HG02642 (cell line): Measurements from ENCODE around the gene TBK1.
"Not testable (repeated sequence)": the region's sequence is repeated elsewhere in the genome, so short reads cannot be mapped to it uniquely, and the experiment has no call there.

Experiments
- ATAC-seq: cut with Tn5 transposase; IDR thresholded peaks from one replicate; pipeline ENCODE4 v1.9.1; 2021; ENCODE audit warnings: mild to moderate bottlenecking; ENCODE audit not compliant: unreplicated experiment, poor library complexity

Gene TBK1

GRCh38 chr12:64493513-64493912 lies 41.6 kb downstream of the TBK1 start:
- ATAC-seq, result no peak

GRCh38 chr12:64494998-64495729 lies 43.2 kb downstream of the TBK1 start:
- no peak for ATAC-seq

- ATAC-seq, result no peak
Observed at GRCh38 chr12:64496839-64497400, 45.0 kb downstream of the TBK1 start.

GRCh38 chr12:64497484-64497883 lies 45.6 kb downstream of the TBK1 start:
- no peak for ATAC-seq

DNA sequence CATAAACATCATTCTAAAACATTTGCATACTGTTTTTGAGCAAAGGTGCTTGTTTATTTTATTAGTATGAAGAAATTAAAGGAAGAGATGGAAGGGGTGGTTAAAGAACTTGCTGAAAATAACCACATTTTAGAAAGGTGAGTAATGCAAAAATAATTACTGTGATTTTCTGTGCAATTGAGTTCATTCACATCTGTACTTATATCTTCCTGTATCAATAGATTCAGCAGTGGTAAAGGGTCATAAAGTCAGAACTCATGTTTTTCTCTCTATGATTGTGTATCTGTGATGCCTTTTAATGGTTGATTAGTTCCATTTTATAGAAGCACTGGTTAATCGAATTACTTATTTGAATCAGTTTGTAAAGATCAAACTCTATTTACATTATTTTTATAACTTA lies 46.0 kb downstream of the TBK1 start:
- no peak for ATAC-seq

DNA sequence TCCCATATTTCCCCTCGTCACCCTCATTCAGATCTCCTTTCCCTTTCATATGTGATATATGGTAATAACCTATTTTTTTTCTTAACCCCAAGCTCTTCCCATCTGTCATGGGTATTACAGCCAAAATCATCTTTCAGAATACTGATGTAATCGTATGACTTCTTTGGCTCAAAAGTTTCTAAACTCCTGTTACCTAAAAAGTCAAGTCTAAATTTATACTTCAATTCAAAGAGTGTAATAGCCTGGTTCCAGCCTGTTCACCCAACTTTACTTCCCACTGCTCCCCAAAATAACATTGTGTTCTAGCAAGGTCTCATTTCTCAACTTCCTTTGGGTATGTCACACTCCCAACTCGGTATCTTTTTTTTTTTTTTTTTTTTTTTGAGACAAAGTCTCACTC lies 48.5 kb downstream of the TBK1 start:
- ATAC-seq, result no peak

DNA sequence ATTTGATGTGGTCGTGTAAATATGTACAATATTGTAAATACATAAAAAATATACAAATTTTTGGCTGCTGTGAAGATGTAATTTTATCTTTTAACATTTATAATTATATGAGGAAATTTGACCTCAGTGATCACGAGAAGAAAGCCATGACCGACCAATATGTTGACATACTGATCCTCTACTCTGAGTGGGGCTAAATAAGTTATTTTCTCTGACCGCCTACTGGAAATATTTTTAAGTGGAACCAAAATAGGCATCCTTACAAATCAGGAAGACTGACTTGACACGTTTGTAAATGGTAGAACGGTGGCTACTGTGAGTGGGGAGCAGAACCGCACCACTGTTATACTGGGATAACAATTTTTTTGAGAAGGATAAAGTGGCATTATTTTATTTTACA lies 49.6 kb downstream of the TBK1 start:
- no peak for ATAC-seq

DNA sequence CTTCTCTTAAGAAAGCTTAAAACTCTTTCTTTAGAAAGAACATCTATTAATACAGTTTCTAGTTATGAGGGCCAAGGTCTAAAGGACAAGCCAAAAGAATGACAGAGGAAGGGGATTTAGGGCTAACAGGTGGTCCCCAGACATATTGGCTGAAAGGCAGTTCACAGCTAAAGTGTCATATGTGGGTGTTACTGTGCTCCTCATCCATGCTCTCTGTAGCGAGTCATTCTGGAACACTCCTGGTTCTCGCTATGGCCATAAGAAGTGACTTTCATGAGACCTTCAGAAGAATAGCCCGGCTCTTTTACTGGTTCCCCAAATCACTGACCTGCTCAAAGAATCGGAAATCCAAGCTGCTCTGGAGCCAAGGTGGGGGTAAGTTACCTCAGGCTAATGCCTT lies 55.0 kb downstream of the TBK1 start:
- no peak for ATAC-seq

DNA sequence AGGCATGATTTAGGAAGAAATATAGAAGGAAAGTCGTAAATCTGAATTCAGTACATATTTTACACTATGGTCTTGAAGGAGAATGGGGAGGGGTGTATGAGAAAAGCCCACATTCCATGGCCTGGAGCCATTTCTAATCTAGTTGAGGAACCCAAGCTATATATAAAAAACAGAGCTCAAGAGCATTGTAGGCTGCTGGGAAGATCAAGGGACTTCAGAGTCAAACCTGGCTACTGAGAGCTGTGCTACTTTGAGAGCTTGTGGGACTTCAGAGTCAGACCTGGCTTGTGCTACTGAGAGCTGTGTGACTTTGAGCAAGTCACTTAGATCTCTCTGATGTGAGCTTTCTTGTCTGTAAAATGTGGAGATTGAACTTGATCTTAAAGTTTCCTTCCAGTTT lies 58.7 kb downstream of the TBK1 start:
- ATAC-seq, result no peak

DNA sequence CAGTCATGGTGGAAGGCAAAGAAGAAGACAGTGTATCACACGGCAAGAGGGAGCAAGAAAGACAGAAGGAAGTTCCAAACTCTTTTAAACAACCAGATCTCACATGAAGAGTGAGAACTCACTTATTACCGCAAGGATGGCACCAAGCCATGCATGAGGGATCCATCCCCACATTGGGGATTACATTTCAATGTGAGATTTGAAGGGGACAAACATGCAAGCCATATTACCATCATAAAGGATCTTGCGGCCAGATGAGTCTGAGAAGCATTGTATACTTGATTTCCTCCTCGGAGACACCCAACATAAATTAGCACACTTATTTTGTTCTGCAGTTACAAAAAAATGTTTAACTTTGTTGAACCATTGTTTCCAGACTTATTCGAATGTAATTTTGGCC lies 66.5 kb downstream of the TBK1 start:
- ATAC-seq, result no peak

DNA sequence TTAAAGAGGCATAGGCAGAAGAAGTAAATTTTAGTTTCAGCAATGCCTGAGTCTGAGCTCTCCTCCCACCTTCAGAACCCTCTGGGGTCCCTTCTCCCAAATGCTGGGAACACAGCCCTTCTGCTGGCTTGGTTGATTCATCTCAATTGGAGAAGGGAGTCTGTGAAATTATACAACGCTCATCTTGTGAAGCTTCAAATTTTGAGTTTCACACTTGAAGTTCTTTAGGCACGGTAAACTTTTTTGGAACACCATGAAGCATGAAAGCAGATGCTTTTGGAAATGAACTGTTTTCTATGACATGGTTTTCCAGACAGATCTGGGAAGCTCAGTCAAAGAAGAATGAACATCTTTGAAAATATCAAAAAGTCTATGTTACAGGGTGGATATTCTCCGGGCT lies 69.9 kb downstream of the TBK1 start:
- ATAC-seq, result no peak

DNA sequence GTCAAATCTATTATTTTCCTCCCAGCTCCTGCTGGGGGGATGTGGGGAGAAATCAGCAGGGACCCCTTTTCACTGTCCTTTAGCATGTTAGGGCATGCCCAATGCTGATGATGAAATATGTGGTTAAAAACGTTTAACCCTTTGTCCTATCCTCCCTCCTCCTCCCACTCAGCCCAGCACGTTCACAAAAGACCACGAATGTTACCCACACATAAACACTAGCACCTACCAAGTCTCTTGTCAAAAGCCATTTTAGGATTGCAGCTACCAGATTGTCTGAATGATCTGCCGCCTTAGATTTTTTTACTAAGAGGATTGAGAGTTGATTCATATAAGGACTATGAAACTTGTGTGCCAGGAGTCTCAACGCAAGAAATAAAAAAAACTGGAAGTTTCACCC lies 70.4 kb downstream of the TBK1 start:
- no peak for ATAC-seq

DNA sequence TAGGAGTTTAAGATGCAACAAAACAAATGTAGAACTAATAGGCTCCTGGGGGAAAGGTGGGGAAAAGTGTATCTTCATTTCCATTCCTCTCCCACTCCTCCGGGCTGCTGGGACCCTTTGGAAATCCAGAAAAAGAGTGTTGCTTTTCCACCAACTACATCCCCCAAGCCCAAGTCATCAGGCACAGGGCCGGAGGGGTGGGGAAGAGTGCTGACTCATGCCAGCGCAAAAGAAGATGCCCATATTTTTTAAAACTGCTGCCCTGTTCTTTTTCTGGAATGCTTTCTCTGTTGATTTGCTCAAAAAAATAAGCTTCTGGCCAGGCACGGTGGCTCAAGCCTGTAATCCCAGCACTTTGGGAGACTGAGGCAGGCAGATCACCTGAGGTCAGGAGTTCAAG lies 70.9 kb downstream of the TBK1 start:
- ATAC-seq, result no peak

- not testable (repeated sequence) for ATAC-seq
Observed at GRCh38 chr12:64523565-64524444, 71.9 kb downstream of the TBK1 start.

GRCh38 chr12:64525461-64526160 lies 73.7 kb downstream of the TBK1 start:
- no peak for ATAC-seq

DNA sequence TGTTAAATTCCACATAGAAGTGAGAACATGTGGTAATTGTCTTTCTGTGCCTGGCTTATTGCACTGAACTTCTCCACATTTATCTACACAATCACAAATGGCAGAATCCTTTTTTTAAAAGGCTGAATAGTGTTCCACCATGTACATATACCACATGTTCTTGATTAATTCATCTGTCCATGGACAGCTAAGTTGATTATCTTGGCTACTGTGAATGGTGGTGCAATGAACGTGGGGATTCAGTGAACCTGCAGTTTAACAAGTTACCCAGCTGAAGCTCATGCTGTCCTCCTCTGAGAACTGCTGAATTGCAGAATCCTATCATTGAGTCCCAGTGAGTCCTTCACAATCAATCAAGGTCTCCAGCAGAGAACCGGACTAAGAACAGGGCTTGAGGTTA lies 74.9 kb downstream of the TBK1 start:
- ATAC-seq, result no peak

DNA sequence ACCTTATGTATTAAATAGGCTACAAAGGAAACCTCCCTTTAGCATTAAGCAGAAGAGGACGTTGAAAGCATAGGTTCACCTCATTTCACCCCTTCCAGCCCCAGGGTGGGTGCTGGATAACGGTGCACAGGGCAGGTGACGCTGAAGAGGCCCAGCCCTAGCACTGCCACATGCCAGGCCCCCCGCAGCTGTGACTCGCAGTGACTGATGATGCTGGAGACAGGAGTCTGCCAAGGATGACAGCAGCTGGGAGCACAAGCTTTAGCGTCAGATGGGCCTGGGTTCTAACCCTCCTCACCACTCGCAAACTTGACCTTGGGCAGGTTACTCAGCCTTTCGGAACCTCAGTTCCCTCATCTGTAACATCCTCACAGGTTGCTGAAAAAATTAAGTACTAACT lies 76.7 kb downstream of the TBK1 start:
- ATAC-seq, result no peak

DNA sequence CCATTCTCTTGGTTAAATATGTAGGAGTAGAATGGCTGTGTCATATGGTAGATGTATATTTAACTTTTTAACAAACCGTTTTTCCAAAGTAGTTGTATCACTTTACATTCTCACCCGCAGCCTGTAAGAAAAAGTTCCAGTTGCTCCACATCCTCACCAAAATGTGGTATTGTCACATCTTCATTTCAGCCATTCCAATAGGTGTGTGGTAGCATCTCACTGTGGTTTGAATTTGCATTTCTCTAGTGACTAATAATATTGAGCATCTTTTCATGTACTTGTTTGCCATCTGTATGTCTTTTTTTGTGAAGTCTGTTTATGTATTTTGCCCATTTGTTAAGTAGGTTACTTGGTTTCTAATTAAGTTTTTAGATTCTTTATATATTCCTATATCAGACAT lies 78.6 kb downstream of the TBK1 start:
- no peak for ATAC-seq

- no peak for ATAC-seq
Observed at GRCh38 chr12:64531665-64532334, 79.9 kb downstream of the TBK1 start.

GRCh38 chr12:64532734-64533351 lies 80.9 kb downstream of the TBK1 start:
- ATAC-seq, result no peak
